Astrocyte (in vitro differentiated cells and primary cell): ENCODE measurements around the gene RAPGEF4. TPM values are rescaled to one million over a fixed set of nuclear protein-coding genes. Genes with fewer than 3 reads are reported as not detected.

ENCODE experiments used
- DNase-seq: peaks from one replicate; pipeline ENCODE4 v3.0.0-alpha.2; 2010; ENCODE audit warnings: low read depth
- FAIRE-seq: peaks from 2 replicates; lab custom pipeline; 2011; peaks lifted over from hg19 to GRCh38; lab: Jason Lieb, UNC
- H2AFZ ChIP-seq: 2 replicates; pipeline ENCODE4 v1.6.0; 2012; ENCODE audit warnings: low read depth, low read length, inconsistent platforms
- H3K27ac ChIP-seq: 2 replicates; pipeline ENCODE4 v1.5.1; 2011; ENCODE audit warnings: low read depth, low read length, inconsistent platforms
- H3K27me3 ChIP-seq: 2 replicates; pipeline ENCODE4 v1.6.0; 2011; ENCODE audit warnings: low read length, inconsistent platforms; ENCODE audit not compliant: insufficient read depth
- H3K36me3 ChIP-seq: 2 replicates; pipeline ENCODE4 v1.5.1; 2011; ENCODE audit warnings: low read length, inconsistent platforms; ENCODE audit not compliant: insufficient read depth
- H3K4me1 ChIP-seq: 2 replicates; pipeline ENCODE4 v1.5.1; 2011; ENCODE audit warnings: low read length, inconsistent platforms; ENCODE audit not compliant: insufficient read depth
- H3K4me2 ChIP-seq: 2 replicates; pipeline ENCODE4 v1.6.0; 2012; ENCODE audit warnings: low read length, inconsistent platforms
- H3K4me3 ChIP-seq: 2 replicates; pipeline ENCODE4 v1.5.1; 2011; ENCODE audit warnings: low read depth, mild to moderate bottlenecking, low read length, inconsistent platforms; ENCODE audit not compliant: insufficient read depth
- H3K79me2 ChIP-seq: 2 replicates; pipeline ENCODE4 v1.6.0; 2012; ENCODE audit warnings: mild to moderate bottlenecking, low read length, inconsistent platforms; ENCODE audit not compliant: insufficient read depth
- H3K9ac ChIP-seq: 2 replicates; pipeline ENCODE4 v1.6.0; 2012; ENCODE audit warnings: mild to moderate bottlenecking, low read length, inconsistent platforms
- H3K9me3 ChIP-seq: 2 replicates; pipeline ENCODE4 v1.5.1; 2012; ENCODE audit warnings: low read depth, mild to moderate bottlenecking, low read length, inconsistent platforms; ENCODE audit not compliant: insufficient read depth
- H4K20me1 ChIP-seq: 2 replicates; pipeline ENCODE4 v1.6.0; 2012; ENCODE audit warnings: low read length, inconsistent platforms; ENCODE audit not compliant: insufficient read depth
- H3K27ac Mint-ChIP-seq: one replicate; pipeline ENCODE4 v1.8.0; 2021; ENCODE audit warnings: mild to moderate bottlenecking, mixed read lengths; ENCODE audit not compliant: unreplicated experiment
- H3K27me3 Mint-ChIP-seq: one replicate; pipeline ENCODE4 v1.8.0; 2021; ENCODE audit warnings: low read depth, mixed read lengths; ENCODE audit not compliant: unreplicated experiment
- H3K36me3 Mint-ChIP-seq: one replicate; pipeline ENCODE4 v1.8.0; 2021; ENCODE audit warnings: low read depth, mixed read lengths; ENCODE audit not compliant: unreplicated experiment
- H3K4me1 Mint-ChIP-seq: one replicate; pipeline ENCODE4 v1.8.0; 2021; ENCODE audit warnings: low read depth, mixed read lengths; ENCODE audit not compliant: unreplicated experiment
- H3K4me3 Mint-ChIP-seq: one replicate; pipeline ENCODE4 v1.8.0; 2021; ENCODE audit warnings: mild to moderate bottlenecking, moderate library complexity, mixed read lengths; ENCODE audit not compliant: unreplicated experiment
- H3K9me3 Mint-ChIP-seq: one replicate; pipeline ENCODE4 v1.8.0; 2021; ENCODE audit warnings: mild to moderate bottlenecking, mixed read lengths; ENCODE audit not compliant: unreplicated experiment
- EZH2 ChIP-seq: IDR thresholded peaks from 2 replicates; pipeline ENCODE4 v1.6.1; 2012; ENCODE audit warnings: mild to moderate bottlenecking, low read length, inconsistent platforms; ENCODE audit not compliant: insufficient read depth
- total RNA-seq: library from RNA; stranded (reverse); gene quantifications from 2 replicates; pipeline ENCODE4 v1.2.1, GENCODE V29; 2021
- TF ChIP-seq, protein P1 (sequence below): IDR thresholded peaks from 2 replicates; pipeline ENCODE4 v1.5.1; 2011; ENCODE audit warnings: low read depth, mild to moderate bottlenecking, inconsistent platforms, low read length, moderate library complexity; ENCODE audit not compliant: insufficient read depth

RAPGEF4 gene
- total RNA-seq, 1 donor from 2014 or later: 1.1 TPM

DNA sequence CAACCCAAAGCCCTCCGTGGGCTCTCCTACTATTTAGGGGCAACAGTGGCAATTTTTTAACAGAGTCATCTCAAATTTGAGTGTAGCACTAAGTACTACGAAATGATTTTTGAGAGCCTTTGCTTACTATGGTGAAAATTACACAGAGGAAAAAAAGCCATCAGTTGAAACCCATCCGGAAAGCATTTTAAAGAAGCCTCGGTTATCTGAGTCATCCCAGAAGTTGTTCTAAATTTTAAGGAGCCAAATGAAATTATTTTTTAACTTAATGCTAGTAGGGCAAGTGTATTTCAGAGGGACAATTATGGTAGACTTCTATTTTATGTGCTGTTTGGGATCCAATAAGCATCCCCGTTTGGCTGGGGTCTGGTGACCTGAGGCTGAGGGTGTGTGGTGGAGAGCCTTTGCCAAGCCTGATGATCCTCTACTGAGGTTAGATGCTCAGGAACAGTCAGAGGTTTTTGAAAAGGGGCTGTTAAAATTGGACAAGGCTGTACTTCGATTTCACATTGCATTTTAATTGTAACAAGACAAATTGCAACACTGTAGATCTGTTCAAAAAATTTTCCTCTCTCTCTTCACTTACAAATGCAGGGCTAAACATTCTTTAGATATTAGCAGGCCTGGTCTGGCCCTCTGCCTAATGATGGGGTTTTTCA lies 47.0 kb downstream of the RAPGEF4 start:
- H3K4me3 Mint-ChIP-seq: no peak overlapping the region
- no peaks in the 10 kb centered on the region for H3K27me3 Mint-ChIP-seq
- H2AFZ ChIP-seq: no peak overlapping the region
- H3K4me3 ChIP-seq: no peak overlapping the region
- no peaks in the 10 kb centered on the region for H3K27me3 ChIP-seq
- H3K36me3 ChIP-seq: no peaks in the 10 kb centered on the region
- peak overlapping the region; percentile 74 for H3K4me2 ChIP-seq
- TF ChIP-seq EZH2: no peak
- TF ChIP-seq, protein P1, sequence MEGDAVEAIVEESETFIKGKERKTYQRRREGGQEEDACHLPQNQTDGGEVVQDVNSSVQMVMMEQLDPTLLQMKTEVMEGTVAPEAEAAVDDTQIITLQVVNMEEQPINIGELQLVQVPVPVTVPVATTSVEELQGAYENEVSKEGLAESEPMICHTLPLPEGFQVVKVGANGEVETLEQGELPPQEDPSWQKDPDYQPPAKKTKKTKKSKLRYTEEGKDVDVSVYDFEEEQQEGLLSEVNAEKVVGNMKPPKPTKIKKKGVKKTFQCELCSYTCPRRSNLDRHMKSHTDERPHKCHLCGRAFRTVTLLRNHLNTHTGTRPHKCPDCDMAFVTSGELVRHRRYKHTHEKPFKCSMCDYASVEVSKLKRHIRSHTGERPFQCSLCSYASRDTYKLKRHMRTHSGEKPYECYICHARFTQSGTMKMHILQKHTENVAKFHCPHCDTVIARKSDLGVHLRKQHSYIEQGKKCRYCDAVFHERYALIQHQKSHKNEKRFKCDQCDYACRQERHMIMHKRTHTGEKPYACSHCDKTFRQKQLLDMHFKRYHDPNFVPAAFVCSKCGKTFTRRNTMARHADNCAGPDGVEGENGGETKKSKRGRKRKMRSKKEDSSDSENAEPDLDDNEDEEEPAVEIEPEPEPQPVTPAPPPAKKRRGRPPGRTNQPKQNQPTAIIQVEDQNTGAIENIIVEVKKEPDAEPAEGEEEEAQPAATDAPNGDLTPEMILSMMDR: no peak
- peaks cover 3% of the 10 kb centered on the region for H3K9me3 Mint-ChIP-seq
- no peaks in the 10 kb centered on the region for H4K20me1 ChIP-seq
- peak overlapping the region; percentile 16 for H3K9ac ChIP-seq
- peaks cover 25% of the 10 kb centered on the region for H3K4me1 Mint-ChIP-seq
- DNase-seq (no peak), FAIRE-seq (no peak)
- no peaks in the 10 kb centered on the region for H3K9me3 ChIP-seq
- H3K27ac Mint-ChIP-seq: peak overlapping the region; percentile 67
- no peaks in the 10 kb centered on the region for H3K79me2 ChIP-seq
- H3K4me1 ChIP-seq: peaks cover 17% of the 10 kb centered on the region
- no peaks in the 10 kb centered on the region for H3K36me3 Mint-ChIP-seq
- peak overlapping the region; percentile 34 for H3K27ac ChIP-seq

DNA sequence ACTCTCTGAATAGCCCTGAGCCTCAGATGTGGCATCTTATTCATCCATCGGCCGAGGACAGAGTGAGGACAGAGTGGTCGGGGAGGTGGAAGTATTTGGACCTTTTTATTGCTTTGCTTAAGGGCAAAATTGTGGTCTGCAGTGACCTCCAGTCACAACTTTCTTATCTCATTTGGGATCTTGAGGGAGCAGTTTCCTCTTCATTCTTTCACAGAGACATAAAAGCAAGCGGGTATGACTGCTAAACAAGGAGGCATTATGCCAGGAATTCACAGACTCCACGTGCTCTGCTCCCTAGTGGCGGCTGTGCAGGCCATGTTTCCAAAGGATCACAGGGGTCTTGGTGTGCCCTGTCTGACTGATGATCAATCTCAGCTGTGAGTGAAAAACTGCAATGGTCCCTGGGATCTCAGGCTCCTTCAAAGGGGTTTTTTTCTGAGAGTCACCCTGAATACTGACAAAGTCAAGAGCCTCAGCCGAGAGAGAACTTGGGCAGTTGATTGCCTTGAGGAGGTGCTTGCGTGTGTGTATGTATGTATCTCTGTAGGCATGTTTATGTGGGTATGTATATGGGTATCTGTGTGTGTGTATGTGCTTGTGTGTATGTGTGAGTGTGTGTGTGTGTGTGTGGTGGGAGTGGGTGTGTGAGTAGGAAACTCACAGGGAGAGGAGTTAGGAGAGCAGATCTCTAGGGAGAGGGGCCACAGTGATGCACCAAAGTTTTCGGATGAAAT lies 47.7 kb downstream of the RAPGEF4 start:
- TF ChIP-seq, protein P1: peak; percentile 28
- TF ChIP-seq EZH2: no peak
- Mint-ChIP-seq H3K27me3 (no peaks in the 10 kb centered on the region), H3K36me3 (no peaks in the 10 kb centered on the region), H3K9me3 (peaks cover 3% of the 10 kb centered on the region), H3K4me3 (no peak overlapping the region), H3K4me1 (peaks cover 25% of the 10 kb centered on the region), H3K27ac (peak overlapping the region; percentile 67)
- FAIRE-seq (peak; percentile 92), DNase-seq (peak; percentile 99)
- Histone ChIP-seq H3K4me1 (peaks cover 17% of the 10 kb centered on the region), H3K4me2 (peak overlapping the region; percentile 74), H3K27ac (peak overlapping the region; percentile 34), H3K79me2 (no peaks in the 10 kb centered on the region), H3K9me3 (no peaks in the 10 kb centered on the region), H2AFZ (no peak overlapping the region), H4K20me1 (no peaks in the 10 kb centered on the region), H3K27me3 (no peaks in the 10 kb centered on the region), H3K36me3 (no peaks in the 10 kb centered on the region), H3K9ac (peak overlapping the region; percentile 32), H3K4me3 (no peak overlapping the region)
